Esophagus muscularis mucosa (tissue), 4 donors: ENCODE measurements around the gene DISP2. TPM values are rescaled to one million over a fixed set of nuclear protein-coding genes. Genes with fewer than 3 reads are reported as not detected.

Experiments used
- DNase-seq: peaks from one replicate; pipeline ENCODE4 v3.0.0-alpha.2; 2017; ENCODE audit errors: extremely low spot score
- H3K27ac ChIP-seq, 4 donors: fragments of 200-600 bp; sonication (generic); replicated peaks in 1 of 4; 1 replicate in 3 of 4; 2 replicates in 1 of 4; pipeline ENCODE4 v1.5.1; 2016 to 2019; ENCODE audit warnings: mild to moderate bottlenecking in 1 of 4
- H3K27me3 ChIP-seq, 4 donors: fragments of 200-600 bp; sonication (generic); one replicate each; pipeline versions ENCODE4 v1.5.1 to v1.6.0; 2016 to 2019
- H3K36me3 ChIP-seq, 4 donors: fragments of 200-600 bp; sonication (generic); one replicate each; pipeline ENCODE4 v1.5.1; 2016 to 2019
- H3K4me1 ChIP-seq, 4 donors: fragments of 200-600 bp; sonication (generic); one replicate each; pipeline ENCODE4 v1.5.1; 2016 to 2019
- H3K4me3 ChIP-seq, 4 donors: fragments of 200-600 bp; sonication (generic); 1 replicate in 2 of 4; 2 replicates in 2 of 4; pipeline ENCODE4 v1.5.1; 2016 to 2019; ENCODE audit warnings: mild to moderate bottlenecking in 4 of 4, moderate library complexity in 1 of 4
- H3K9me3 ChIP-seq, 4 donors: fragments of 200-600 bp; sonication (generic); 1 replicate in 3 of 4; 2 replicates in 1 of 4; pipeline ENCODE4 v1.5.1; 2016 to 2019
- CTCF ChIP-seq, 3 experiments: fragments of 200-600 bp in 2 of 3; fragments of 450-650 bp in 1 of 3; sonication (generic) in 2 of 3; IDR thresholded peaks; one replicate each; pipeline ENCODE4 v1.5.1; 2017 to 2019; ENCODE audit warnings: antibody characterized with exemption in 3 of 3, mild to moderate bottlenecking in 2 of 3, moderate library complexity in 1 of 3
- EP300 ChIP-seq: sonication (generic); formaldehyde crosslinking; IDR thresholded peaks from one replicate; pipeline ENCODE4 v1.6.1; 2017; ENCODE audit warnings: antibody characterized with exemption
- POLR2A ChIP-seq: fragments of 450-650 bp; IDR thresholded peaks from one replicate; pipeline ENCODE4 v1.6.1; 2017; ENCODE audit warnings: antibody characterized with exemption, moderate library complexity, mild to moderate bottlenecking, low read depth
- POLR2AphosphoS5 ChIP-seq, 2 donors: sonication (generic); formaldehyde crosslinking; IDR thresholded peaks; one replicate each; pipeline ENCODE4 v1.6.1; 2017; ENCODE audit warnings: antibody characterized with exemption in 2 of 2
- WGBS: methylation state at CpG from one replicate; pipeline ENCODE4 v1.1.5; 2018; 5-methylcytosine and 5-hydroxymethylcytosine counted together
- intact Hi-C: fragments of 100-400 bp; cut with DNase I; formaldehyde crosslinking; loops from one replicate; pipeline ENCODE4 v1.15.1; 2023
- total RNA-seq, 4 donors: library from RNA; depleted of rRNA; stranded (reverse); fragments of >200 nt; gene quantifications; one replicate each; pipeline versions ENCODE4 v1.1.0 to v1.2.1, GENCODE V29; 2016

DISP2 gene
- total RNA-seq, 4 donors from 2014 or later, result 0.13 to 0.42 (median 0.26) TPM

GRCh38 chr15:40381818-40382529, 24.0 kb downstream of the DISP2 start:
- H3K4me1 ChIP-seq, result peaks cover 16 to 24% (median 22%) of the 10 kb centered on the region in 4 donors
- no peak overlapping the region for H3K27ac ChIP-seq
- H3K4me3 ChIP-seq, result peak overlapping the region; percentile 71 to 88 (median 78)
- TF ChIP-seq POLR2A (no peak), CTCF (IDR thresholded peaks at IDR 0.05) (no peak), EP300 (no peak), POLR2AphosphoS5 (IDR thresholded peaks at IDR 0.05) (no peak)
- peaks cover 4 to 12% (median 7%) of the 10 kb centered on the region in 4 donors for H3K36me3 ChIP-seq
- intact Hi-C loops, result no loop called here
- no peak for DNase-seq
- WGBS, result 92% methylated on average over 11 of the region's 11 CpGs
- H3K27me3 ChIP-seq, result no peaks in the 10 kb centered on the region
- H3K9me3 ChIP-seq, result no peaks in the 10 kb centered on the region

- TF ChIP-seq POLR2AphosphoS5 (IDR thresholded peaks at IDR 0.05) (peak in 1 of 2 donors; percentile 80), POLR2A (no peak)
- Histone ChIP-seq H3K4me3 (peak within 1 kb of the TSS; percentile 71 to 88 (median 78)), H3K36me3 (peaks cover 5 to 20% (median 15%) of the 10 kb centered on the region in 4 donors), H3K4me1 (peaks cover 16 to 24% (median 22%) of the 10 kb centered on the region in 4 donors), H3K27me3 (no peaks in the 10 kb centered on the region), H3K27ac (peak within 1 kb of the TSS in 3 of 4 donors; percentile 19 to 65 (median 50)), H3K9me3 (no peaks in the 10 kb centered on the region)
- peak; percentile 96 for DNase-seq
- intact Hi-C loops, result no loop called here
- WGBS, result 6% methylated on average over 38 of the region's 57 CpGs
Observed at GRCh38 chr15:40382580-40383456, 24.8 kb downstream of the DISP2 start, which contains the start of gene KNSTRN. TSS of gene KNSTRN (plus strand) at chr15:40382721. CDS start at chr15:40382836, 115 bp downstream.

GRCh38 chr15:40386480-40386879, 28.5 kb downstream of the DISP2 start:
- WGBS, result 97% methylated on average over 3 of the region's 3 CpGs
- peaks cover 13 to 20% (median 17%) of the 10 kb centered on the region in 4 donors for H3K4me1 ChIP-seq
- intact Hi-C loops, result no loop called here
- no peak for DNase-seq
- TF ChIP-seq EP300, result no peak
- no peak for TF ChIP-seq POLR2A
- no peak for TF ChIP-seq POLR2AphosphoS5 (IDR thresholded peaks at IDR 0.05)
- TF ChIP-seq CTCF (IDR thresholded peaks at IDR 0.05), result no peak
- H3K4me3 ChIP-seq, result no peak overlapping the region
- no peaks in the 10 kb centered on the region for H3K9me3 ChIP-seq
- no peaks in the 10 kb centered on the region for H3K27me3 ChIP-seq
- H3K27ac ChIP-seq, result no peak overlapping the region
- peaks cover 9 to 54% (median 42%) of the 10 kb centered on the region in 4 donors for H3K36me3 ChIP-seq

- peaks cover 16 to 79% (median 69%) of the 10 kb centered on the region in 4 donors for H3K36me3 ChIP-seq
- intact Hi-C loops, result no loop called here
Observed at GRCh38 chr15:40388941-40389823, 31.2 kb downstream of the DISP2 start.

More at GRCh38 chr15:40388941-40389823, 31.2 kb downstream of the DISP2 start:
- 84% methylated on average over 13 of the region's 13 CpGs for WGBS
- DNase-seq, result no peak
- peaks cover 0 to 2% (median under 1%) of the 10 kb centered on the region in 4 donors for H3K4me1 ChIP-seq
- TF ChIP-seq CTCF (IDR thresholded peaks at IDR 0.05), result no peak
- no peak for TF ChIP-seq POLR2AphosphoS5 (IDR thresholded peaks at IDR 0.05)
- no peak for TF ChIP-seq POLR2A
- TF ChIP-seq EP300, result no peak
- H3K4me3 ChIP-seq, result no peak overlapping the region
- no peaks in the 10 kb centered on the region for H3K27me3 ChIP-seq
- no peak overlapping the region for H3K27ac ChIP-seq
- H3K9me3 ChIP-seq, result no peaks in the 10 kb centered on the region
